SJSA1 (cell line): ENCODE results near the gene FNDC3B. TPM values are rescaled to one million over a fixed set of nuclear protein-coding genes. Genes with fewer than 3 reads are reported as not detected.

Experiments used
- DNase-seq, 2 experiments: peaks; one replicate each; pipeline ENCODE4 v3.0.0-alpha.2; 2015 to 2020; ENCODE audit warnings: low spot score in 2 of 2, low read depth in 1 of 2
- H3K27ac ChIP-seq: fragments of 250-450 bp; sonication (Bioruptor Pico); 2 replicates; pipeline ENCODE4 v1.5.1; 2020; ENCODE audit warnings: mild to moderate bottlenecking, moderate library complexity
- H3K27me3 ChIP-seq: fragments of 250-450 bp; sonication (Bioruptor Pico); replicated peaks from 2 replicates; pipeline ENCODE4 v1.5.1; 2020; ENCODE audit warnings: mild to moderate bottlenecking, moderate library complexity
- H3K36me3 ChIP-seq: fragments of 250-450 bp; sonication (Bioruptor Pico); 2 replicates; pipeline ENCODE4 v1.5.1; 2020; ENCODE audit warnings: mild to moderate bottlenecking
- H3K4me1 ChIP-seq: fragments of 250-450 bp; sonication (Bioruptor Pico); replicated peaks from 2 replicates; pipeline ENCODE4 v1.6.1; 2021; ENCODE audit warnings: mild to moderate bottlenecking
- H3K4me3 ChIP-seq: fragments of 250-450 bp; sonication (Bioruptor Pico); 2 replicates; pipeline ENCODE4 v1.5.1; 2020; ENCODE audit warnings: mild to moderate bottlenecking
- H3K9me3 ChIP-seq: fragments of 250-450 bp; sonication (Bioruptor Pico); replicated peaks from 2 replicates; pipeline ENCODE4 v1.5.1; 2020; ENCODE audit warnings: mild to moderate bottlenecking
- total RNA-seq: library from RNA; depleted of rRNA; stranded (reverse); fragments of >200 nt; shearing (Covaris generic); gene quantifications from 2 replicates; pipeline ENCODE4 v1.2.3, GENCODE V29; 2014

Gene FNDC3B
- total RNA-seq, 1 experiment from 2014 or later = 73.4 TPM

DNA sequence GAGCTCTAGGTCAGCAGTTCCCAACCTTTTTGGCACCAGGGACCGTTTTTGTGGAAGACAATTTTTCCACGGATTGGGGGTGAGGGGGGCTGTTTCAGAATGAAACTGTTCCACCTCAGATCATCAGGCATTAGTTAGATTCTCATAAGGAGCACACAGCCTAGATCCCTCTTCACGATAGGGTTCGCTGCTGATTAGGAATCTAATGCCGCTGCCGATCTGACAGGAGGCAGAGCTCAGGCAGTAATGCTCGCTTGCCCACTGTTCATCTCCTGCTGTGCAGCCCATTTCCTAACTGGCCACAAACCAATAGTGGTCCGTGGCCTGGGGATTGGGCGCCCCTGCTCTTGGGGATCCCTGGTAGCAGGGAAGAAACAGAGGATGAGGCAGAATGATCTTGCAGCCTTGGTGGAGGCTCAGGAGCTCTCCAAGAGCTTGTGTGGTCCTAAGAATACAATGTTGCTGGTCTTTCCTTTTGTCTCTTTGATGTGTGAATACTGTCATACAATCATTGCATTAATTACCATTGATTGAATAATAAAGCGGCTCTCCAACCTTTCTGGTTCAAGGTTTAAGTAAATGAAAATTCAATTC, 183.2 kb downstream of the FNDC3B start:
- Histone ChIP-seq H3K27me3 (no peaks in the 10 kb centered on the region), H3K9me3 (no peaks in the 10 kb centered on the region), H3K36me3 (peaks cover 10% of the 10 kb centered on the region), H3K27ac (no peak overlapping the region), H3K4me3 (no peak overlapping the region), H3K4me1 (peaks cover 74% of the 10 kb centered on the region)
- no peak for DNase-seq

DNA sequence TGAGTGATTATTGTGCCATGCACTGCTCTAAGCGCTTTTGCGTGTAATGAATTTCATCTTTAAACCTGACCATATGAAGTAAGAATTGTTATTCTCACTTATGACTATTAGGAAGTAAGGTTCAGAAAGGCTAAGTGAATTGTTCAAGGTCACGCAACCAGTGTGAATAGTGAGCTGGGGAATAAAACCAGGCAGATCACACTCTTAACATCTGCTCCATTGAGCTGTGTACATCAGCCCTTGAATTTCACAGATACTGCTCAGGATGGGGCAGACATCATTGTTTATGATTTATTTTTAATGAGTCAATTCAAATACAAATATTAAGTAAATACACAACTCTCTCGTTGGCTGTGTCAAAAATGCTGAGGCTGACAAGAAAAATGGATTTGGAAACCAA, 184.5 kb downstream of the FNDC3B start:
- H3K4me3 ChIP-seq = no peak overlapping the region
- H3K4me1 ChIP-seq = peaks cover 61% of the 10 kb centered on the region
- DNase-seq = no peak
- H3K27me3 ChIP-seq = no peaks in the 10 kb centered on the region
- no peaks in the 10 kb centered on the region for H3K9me3 ChIP-seq
- peaks cover 17% of the 10 kb centered on the region for H3K36me3 ChIP-seq
- no peak overlapping the region for H3K27ac ChIP-seq

DNA sequence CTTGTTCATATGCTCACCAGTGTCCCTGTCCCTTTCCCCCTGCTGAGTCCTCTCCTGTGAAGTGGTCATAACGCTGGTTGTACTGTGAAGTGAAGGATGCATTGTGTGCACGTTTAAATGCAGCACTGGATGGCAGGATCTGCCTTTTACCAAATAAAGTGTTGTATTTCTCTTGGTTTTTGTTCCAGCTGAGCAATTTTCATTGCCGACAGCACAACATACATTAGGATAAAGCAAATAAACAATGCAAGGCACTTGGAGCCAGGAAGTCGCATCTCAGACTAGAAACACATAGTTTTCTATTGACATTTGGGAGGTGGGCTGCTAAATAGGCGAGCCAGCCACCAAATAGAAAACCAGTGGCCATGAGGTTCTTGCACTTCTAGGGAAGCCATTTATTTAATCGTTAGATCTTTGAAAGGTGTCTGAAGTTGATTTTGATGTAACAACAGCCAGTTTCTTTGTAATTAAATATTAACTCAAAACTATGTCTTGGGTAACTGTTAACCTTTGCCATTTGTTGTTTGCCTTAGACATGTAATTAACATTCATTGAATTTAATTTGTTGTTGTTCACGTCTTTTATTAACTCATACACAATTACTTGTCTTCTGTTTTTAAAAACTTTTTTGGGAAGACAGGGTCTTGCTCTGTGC, 185.3 kb downstream of the FNDC3B start:
- H3K4me3 ChIP-seq = no peak overlapping the region
- H3K27ac ChIP-seq = peak overlapping the region; percentile 36
- H3K9me3 ChIP-seq = no peaks in the 10 kb centered on the region
- H3K4me1 ChIP-seq = peaks cover 53% of the 10 kb centered on the region
- H3K36me3 ChIP-seq = peaks cover 25% of the 10 kb centered on the region
- H3K27me3 ChIP-seq = no peaks in the 10 kb centered on the region
- peak; percentile 49 to 65 for DNase-seq

DNA sequence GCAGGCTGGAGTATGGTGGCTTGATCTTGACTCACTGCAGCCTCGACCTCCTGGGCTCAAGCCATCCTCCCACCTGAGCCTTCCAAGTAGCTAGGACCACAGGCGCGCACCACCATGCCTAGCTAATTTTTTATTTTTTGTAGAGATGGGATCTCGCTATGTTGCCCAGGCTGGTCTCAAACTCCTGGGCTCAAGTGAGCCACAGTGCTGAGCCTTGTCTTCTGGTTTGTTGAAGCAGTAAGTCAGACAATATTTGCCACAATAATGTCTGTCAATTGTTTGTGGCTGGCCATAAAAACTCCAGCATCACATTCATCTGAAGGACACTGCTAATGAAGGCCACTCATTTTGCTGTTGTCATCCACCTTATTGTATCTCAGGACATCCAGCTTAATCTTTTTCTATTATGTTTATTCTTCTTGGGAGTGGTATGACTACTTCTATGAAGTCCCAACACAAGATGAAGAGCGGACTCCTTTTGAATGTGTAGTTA, 185.9 kb downstream of the FNDC3B start:
- Histone ChIP-seq H3K36me3 (peaks cover 25% of the 10 kb centered on the region), H3K4me3 (no peak overlapping the region), H3K27me3 (no peaks in the 10 kb centered on the region), H3K9me3 (no peaks in the 10 kb centered on the region), H3K27ac (peak overlapping the region; percentile 36), H3K4me1 (peaks cover 49% of the 10 kb centered on the region)
- no peak for DNase-seq

DNA sequence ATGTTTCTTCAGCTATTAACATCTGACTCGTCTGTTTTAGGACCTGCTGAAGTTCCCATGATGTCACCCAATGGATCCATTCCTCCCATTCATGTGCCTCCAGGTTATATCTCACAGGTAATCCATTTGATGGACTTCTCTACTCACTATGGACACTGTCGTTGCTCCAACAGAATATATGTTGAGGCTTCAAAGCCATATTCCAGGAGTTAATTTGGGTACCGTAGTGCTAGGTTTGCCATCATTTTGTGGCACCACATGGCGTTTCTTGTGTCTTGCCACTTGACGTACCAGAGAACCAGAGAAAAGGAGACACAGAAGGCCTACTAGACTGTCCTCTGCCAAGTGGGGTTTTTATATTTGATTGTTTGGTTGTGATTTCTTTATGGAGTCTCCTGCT, 187.5 kb downstream of the FNDC3B start:
- no peaks in the 10 kb centered on the region for H3K9me3 ChIP-seq
- peaks cover 39% of the 10 kb centered on the region for H3K4me1 ChIP-seq
- H3K27ac ChIP-seq = no peak overlapping the region
- H3K36me3 ChIP-seq = peaks cover 29% of the 10 kb centered on the region
- DNase-seq = no peak
- no peaks in the 10 kb centered on the region for H3K27me3 ChIP-seq
- no peak overlapping the region for H3K4me3 ChIP-seq

DNA sequence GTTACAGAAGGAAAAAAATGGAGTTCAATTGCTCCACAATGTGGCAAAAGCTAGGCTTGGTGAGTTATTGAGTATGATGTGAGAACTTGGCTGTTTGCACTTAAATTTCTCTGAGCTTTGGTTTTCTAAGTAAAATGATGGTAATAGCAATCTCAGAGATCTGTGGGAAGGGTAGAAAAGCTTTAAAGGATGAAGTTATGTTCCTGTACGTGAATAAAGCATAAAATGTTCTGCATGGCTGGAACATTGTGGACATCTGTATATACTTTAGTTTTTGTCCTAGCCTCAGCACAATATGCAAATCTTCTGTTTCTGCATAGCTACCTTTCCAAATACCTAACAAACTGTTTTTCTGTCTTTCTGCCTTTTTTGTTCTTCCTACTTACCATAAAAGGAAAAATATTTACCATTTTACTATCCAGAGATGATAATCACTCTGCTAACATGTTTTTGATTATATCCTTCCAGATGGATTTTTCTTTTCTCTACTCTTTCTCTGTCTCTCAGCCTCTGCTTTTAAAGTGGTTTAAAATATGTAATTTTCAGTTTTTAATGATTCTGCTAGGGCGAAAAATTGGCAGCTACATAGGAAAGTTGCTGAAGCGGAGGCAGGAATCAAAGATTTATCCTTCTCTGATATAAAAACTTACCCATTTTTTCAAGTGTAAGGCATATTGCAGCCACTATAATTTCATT, 188.1 kb downstream of the FNDC3B start:
- Histone ChIP-seq H3K27ac (no peak overlapping the region), H3K4me1 (peaks cover 33% of the 10 kb centered on the region), H3K27me3 (no peaks in the 10 kb centered on the region), H3K9me3 (no peaks in the 10 kb centered on the region), H3K4me3 (no peak overlapping the region), H3K36me3 (peaks cover 32% of the 10 kb centered on the region)
- DNase-seq = no peak

DNA sequence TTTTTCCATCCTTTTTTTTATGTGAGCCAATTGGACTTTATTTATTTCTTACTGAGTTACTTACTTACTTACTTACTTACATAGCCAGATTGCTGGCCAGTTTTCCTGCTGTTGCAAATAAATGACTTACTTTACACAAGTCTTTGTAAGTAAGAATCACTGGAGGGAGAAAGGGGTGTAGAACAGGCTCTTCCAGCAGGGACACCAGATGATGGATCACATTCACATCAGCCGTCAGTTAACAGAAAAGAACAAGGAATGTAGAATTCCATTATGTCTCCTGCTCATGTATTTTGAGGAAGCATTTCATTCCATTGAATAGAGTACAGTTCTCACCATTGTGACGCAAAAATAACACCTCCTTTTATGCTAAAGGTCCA, 188.6 kb downstream of the FNDC3B start:
- peaks cover 27% of the 10 kb centered on the region for H3K4me1 ChIP-seq
- no peak for DNase-seq
- H3K27ac ChIP-seq = no peak overlapping the region
- H3K4me3 ChIP-seq = no peak overlapping the region
- H3K27me3 ChIP-seq = no peaks in the 10 kb centered on the region
- H3K36me3 ChIP-seq = peaks cover 32% of the 10 kb centered on the region
- no peaks in the 10 kb centered on the region for H3K9me3 ChIP-seq

DNA sequence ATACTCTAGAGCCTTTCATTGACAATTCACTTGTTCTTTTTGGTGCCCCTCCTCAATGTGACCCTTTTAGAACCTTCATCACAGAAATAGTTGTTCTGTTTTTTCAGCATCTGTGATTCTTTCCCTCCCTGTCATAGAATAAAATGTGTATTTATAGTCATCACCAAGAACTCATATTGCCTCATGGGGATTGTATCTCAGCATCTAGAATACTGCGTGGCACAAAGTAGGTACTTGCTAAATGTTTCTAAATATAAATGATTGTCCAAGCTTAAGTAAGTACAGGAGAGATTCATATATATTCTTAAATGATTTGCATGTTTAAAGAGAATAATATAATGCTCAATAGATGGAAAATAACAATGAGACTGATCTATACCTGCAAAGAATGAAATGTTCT, 190.1 kb downstream of the FNDC3B start:
- Histone ChIP-seq H3K4me1 (peaks cover 13% of the 10 kb centered on the region), H3K36me3 (peaks cover 32% of the 10 kb centered on the region), H3K4me3 (no peak overlapping the region), H3K27me3 (no peaks in the 10 kb centered on the region), H3K27ac (no peak overlapping the region), H3K9me3 (no peaks in the 10 kb centered on the region)
- no peak for DNase-seq

DNA sequence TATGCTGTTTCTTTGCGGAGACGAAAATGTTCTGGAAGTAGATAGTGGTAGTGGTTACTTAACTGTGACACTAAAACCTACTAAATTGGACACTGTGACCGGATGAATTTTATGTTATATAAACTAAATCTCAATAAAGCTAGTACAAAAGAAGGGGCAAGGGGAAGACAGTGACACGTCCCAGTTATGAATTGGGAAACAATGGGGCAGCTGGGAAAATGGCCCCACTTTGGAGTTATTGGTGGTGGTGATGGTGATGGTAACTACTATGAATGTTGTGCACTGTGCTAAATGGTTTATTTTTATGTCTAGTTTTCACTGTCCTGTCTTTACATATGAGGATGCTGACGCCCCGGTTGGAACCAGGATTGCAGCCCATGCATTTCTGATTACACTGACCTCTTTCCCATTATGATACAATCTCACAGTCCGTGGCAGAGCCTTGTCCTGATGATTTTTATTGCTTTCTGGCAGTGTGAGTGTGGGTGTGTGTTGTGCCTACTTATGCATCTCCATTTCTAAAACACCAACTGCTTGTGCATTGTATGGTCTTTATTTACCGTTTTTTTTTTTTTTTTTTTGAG, 192.0 kb downstream of the FNDC3B start:
- H3K36me3 ChIP-seq = peaks cover 32% of the 10 kb centered on the region
- no peaks in the 10 kb centered on the region for H3K4me1 ChIP-seq
- H3K9me3 ChIP-seq = no peaks in the 10 kb centered on the region
- no peak for DNase-seq
- no peak overlapping the region for H3K27ac ChIP-seq
- no peaks in the 10 kb centered on the region for H3K27me3 ChIP-seq
- no peak overlapping the region for H3K4me3 ChIP-seq

DNA sequence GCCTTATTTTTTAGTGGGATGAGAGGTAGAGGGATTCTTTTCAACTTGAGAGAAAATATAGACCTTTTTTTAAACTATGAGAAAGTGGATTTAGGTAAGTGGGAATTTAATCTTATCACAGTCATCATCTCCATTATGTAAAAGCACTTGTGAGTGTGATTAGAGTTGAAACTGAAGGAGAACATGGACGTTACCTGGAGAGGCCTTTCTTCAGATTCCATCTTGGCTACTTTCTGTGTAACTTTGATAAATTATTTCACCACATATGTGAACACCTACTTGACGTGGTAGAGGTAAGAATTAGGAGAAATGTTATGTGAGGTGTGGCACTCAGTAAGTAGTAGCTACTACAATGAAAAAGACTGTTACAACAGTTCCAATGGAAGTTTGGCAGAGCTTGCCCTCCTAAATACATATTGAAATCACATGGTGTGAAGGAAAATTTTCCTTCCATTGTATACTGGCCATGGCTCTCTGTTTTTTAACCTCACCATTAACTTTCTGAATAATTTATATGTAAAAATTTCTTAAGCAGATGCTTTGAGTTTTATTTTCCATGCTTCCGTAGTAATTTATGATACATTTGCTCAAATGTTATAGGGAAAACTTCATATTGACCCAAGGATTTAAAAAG, 193.3 kb downstream of the FNDC3B start:
- Histone ChIP-seq H3K27me3 (no peaks in the 10 kb centered on the region), H3K36me3 (peaks cover 24% of the 10 kb centered on the region), H3K27ac (no peak overlapping the region), H3K4me3 (no peak overlapping the region), H3K9me3 (no peaks in the 10 kb centered on the region), H3K4me1 (no peaks in the 10 kb centered on the region)
- DNase-seq = no peak

DNA sequence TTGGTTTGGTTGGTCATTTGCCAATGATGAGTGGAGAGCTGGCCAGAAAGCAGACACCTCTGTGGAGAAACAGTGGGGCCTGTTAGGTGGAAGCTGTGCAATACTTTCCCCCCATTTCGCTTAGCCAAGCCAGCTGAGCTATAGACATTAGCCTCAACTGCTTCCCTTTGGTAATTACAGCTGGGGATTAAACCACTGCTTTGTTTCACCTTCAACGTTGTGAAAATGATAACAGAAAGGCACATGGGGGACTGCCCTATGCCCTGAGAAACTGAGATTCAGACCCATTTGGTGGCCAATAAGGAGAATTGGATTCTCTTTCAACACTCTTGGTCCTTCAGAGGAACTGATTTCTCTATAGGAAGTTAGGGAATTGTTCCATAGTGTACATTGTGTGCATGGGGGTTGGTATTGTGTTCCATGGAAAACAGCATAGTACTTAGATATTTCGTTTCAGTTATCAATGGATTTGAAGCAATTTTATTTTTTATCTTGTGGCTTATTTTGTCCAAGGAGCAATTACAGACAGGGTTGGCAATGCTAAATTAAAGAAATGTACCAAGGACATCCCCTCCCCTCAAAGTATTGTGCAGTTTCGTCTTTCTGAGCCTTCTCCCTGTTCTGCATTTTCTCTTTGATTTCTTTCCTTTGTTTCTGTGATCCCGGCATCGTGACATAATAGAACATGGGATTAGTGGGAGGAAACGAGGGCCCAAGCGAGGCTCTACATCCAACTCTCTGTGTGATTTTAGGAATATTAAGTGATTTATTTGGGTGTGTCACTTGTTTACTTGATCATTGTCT, 194.3 kb downstream of the FNDC3B start:
- DNase-seq = no peak
- no peaks in the 10 kb centered on the region for H3K9me3 ChIP-seq
- H3K4me3 ChIP-seq = no peak overlapping the region
- no peaks in the 10 kb centered on the region for H3K4me1 ChIP-seq
- H3K27me3 ChIP-seq = no peaks in the 10 kb centered on the region
- H3K27ac ChIP-seq = no peak overlapping the region
- peaks cover 20% of the 10 kb centered on the region for H3K36me3 ChIP-seq

DNA sequence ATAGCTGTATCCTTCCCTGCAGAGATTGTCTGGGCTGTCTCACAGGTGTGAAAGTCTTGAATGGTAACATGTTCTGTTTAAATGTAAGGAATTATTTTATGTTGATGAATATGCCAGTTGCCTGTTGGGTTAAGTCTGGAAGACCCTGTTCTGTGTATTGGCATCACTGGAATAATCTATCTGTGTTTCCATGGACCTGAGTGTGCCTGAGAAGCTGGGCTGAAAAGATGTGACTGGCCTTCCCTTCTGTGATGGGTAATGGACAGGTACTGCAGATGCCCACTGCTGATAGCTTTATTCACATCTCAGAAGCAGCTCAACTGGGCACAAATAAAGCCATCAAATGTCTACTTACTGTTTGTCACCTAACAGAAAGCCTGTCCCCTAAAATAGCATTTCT, 196.3 kb downstream of the FNDC3B start:
- H3K27ac ChIP-seq = no peak overlapping the region
- no peaks in the 10 kb centered on the region for H3K27me3 ChIP-seq
- DNase-seq = no peak
- no peaks in the 10 kb centered on the region for H3K9me3 ChIP-seq
- H3K4me1 ChIP-seq = no peaks in the 10 kb centered on the region
- H3K4me3 ChIP-seq = no peak overlapping the region
- H3K36me3 ChIP-seq = peaks cover 17% of the 10 kb centered on the region
